HG02973 (cell line): ENCODE results near the gene HS6ST3.

ENCODE experiments used
- ATAC-seq: cut with Tn5 transposase; IDR thresholded peaks from one replicate; pipeline ENCODE4 v1.9.1; 2021; ENCODE audit warnings: moderate library complexity; ENCODE audit not compliant: unreplicated experiment

HS6ST3 gene

DNA sequence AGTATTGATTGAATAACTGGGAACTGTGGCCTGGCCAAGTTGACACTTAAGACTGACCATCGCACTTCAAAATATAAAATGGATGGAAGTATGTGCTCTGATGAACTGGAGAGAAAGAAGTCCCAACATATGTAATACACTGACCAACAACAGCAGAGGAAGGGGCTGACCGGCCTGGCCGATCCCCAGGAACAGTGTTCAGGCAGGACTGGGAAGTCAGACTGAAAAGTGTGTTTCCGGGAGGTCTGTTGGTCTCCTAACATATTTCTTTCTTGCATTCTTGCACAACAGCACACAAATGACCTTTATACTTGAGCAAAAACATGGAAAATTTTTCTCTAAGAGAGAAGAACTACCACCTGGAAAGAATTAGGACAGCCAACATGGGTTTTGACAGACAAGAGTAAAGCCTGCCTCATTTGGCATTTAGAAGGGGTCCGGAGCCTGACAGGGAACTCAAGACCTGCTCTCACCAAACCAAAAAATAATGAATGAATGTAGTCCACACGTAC is 606.5 kb downstream of the HS6ST3 start:
- ATAC-seq, result no peak

GRCh38 chr13:96700657-96701056 is 610.8 kb downstream of the HS6ST3 start:
- ATAC-seq, result no peak

DNA sequence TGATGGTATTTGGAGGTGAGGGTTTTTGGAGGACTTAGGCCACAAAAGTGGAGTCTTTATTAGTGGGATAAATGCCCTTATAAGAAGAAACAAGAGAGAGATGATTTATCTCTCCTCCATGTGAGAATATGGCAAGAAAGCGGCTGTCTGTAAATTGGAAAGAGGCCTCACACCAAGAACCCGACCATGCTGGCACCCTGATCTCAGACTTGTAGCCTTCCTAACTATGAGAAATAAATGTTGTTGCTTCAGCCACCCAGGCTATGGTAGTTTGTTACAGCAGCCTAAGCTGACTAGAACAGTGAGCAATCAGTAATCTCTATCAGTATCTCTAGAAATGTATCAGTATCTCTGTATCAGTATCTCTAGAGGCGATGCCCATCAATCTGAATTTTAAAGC is 617.2 kb downstream of the HS6ST3 start:
- ATAC-seq, result no peak

GRCh38 chr13:96710166-96710862 is 620.4 kb downstream of the HS6ST3 start:
- ATAC-seq, result no peak

DNA sequence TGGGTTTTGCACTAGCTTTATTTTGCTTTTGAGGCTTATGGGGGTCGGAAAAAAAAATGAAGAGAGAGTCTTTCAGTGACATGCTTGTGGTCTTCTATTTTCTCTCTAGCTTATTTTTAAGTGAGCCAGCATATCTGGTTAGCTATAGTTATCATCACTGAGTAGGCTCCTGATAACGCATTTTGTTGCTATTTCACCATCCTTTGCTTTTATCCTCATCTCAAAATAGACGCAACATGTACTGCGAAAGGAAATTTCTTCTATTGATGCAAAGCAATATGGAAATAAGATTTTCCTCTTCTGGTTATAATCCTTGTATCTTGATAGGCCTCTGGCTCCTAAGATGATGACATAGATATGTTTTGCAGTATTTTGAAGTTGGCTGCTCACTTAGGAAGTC is 630.5 kb downstream of the HS6ST3 start:
- ATAC-seq, result no peak

GRCh38 chr13:96726651-96727050 is 636.7 kb downstream of the HS6ST3 start:
- ATAC-seq, result no peak

GRCh38 chr13:96728463-96728862 is 638.6 kb downstream of the HS6ST3 start:
- ATAC-seq, result no peak

DNA sequence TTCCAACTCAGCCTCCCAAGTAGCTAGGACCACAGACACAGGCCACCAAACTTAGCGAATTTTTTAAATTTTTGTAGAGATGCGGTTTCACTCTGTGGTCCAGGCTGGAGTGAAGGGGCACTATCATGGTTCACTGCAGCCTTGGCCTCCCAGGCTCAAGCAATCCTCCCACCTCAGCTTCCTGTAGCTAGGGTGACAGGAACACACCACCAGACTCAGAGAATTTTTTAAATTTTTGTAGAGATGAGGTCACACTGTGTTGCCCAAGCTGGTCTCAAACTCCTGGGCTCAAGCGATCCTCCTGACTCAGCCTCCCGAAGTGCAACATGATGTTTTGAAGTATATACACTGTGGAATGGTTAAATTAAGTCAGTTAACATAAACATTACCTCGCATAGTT is 640.8 kb downstream of the HS6ST3 start:
- ATAC-seq, result no peak

- no peak for ATAC-seq
Measured at GRCh38 chr13:96734499-96734898, 644.6 kb downstream of the HS6ST3 start.

DNA sequence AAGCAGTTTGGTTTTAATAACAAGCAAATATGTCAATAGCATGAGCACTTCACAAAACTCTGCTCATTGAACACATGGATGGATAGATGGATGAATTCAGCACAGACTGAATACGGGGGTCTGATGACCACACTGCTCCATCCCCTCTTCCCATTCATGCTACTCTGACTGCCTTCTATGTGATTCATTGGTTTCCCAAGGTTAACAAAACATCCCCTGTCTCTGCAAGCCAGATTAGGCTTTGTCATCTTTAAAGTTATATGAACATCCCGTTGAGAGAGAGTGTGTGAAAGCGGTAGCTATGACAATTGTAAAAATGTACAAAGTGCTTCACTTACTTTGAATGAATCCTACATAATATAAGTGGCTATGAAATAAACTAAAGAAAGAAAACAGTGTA is 651.9 kb downstream of the HS6ST3 start:
- ATAC-seq, result no peak

- no peak for ATAC-seq
Measured at GRCh38 chr13:96743296-96744089, 653.6 kb downstream of the HS6ST3 start.

DNA sequence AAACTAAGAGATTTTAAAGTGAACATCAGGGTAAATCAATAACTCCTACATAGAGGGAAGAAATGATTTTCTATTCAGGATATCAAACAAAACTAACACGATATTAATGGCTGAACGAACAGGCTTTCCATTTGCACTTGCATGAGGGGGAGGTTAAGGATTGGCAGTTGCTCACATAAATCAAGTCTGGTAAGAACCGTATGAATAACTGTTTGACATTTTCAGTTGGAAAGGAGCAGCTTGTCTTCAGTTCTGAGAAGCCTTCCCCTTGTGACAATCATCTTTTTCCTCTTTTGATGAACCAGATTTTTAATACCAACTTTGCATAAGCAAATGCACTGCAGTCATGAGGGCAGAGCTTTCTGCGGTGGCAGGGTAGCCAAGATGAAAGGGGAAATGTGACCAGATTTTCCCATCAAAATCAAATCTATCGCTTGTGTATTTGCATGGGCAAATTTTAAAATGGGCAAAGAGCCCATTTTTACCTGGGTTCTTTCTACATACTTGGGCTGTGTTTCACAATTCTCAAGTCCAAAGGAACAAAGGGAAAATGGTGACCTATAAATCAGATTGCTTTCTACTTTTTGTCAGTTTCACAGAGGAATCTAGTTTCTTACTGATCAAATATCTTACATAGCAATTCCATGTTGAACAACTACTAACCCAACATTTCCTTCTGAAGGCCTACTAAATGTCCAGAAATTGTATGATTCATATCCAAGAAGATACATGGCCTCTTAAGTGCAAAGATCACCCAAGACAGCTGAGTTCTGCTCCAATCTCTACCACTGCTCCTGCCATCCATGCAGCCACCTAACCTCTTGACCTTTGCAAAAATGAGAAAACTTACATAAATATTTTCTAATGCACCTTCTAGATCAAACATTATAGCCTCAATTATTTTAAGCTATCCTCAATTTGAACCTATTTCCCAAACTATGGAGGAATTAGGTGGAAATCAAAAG is 654.7 kb downstream of the HS6ST3 start:
- ATAC-seq, result no peak

- no peak for ATAC-seq
Measured at GRCh38 chr13:96746886-96747285, 657.0 kb downstream of the HS6ST3 start.

DNA sequence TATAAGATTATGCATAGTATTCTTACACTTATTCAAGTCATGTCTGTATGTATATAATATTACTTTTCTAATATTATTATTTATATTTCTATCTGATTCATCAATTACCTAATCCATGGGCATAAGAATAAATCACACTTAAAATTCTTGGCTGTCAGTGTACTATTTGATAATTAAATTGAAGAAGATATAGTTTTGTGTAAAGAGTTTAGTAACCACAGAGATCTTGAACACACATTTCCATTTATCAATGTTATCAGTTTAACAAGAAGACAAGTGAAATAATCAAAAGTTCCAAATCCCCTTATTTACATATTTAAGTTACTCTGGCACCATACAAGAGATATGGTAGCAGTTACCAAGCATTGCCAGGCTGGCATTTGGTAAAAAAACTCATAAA is 659.9 kb downstream of the HS6ST3 start:
- ATAC-seq, result no peak

GRCh38 chr13:96751089-96751488 is 661.2 kb downstream of the HS6ST3 start:
- ATAC-seq, result no peak

DNA sequence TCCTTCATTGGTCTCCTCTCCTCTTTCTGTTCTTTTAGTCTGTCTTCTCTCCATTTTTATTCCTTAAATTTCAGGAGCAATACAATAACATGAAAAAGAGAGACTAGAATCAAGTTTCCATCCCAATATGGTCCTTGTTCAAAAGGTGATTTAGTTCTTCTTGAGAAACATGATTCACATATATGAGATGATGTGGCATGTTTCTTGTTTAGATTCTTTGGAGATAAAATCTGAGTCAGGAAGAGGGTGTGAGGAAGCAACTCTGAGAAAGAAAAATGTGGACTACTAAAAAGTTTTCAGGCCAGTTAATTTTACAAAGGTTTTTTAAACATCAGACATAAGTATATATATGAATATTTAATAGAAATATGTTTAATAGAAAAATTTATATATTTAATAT is 673.0 kb downstream of the HS6ST3 start:
- no peak for ATAC-seq

DNA sequence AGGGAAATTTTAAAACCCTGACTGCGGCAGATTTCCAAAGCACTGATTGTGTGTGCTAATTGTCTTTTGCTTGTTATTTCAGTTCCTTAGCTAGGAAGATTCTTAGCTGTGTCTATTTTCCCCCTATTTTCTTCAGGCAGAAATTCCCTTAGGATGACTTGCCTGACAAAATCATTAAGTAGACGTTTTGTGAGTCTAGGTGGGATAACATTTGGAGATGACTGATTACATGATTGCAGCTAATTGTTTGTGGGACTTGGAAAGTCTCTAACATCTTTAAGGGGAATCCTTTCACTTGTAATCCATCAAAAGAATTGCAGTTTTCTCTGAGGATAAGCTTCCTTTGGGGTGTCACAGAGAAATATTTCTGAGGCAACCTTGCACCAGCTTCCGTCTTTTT is 676.4 kb downstream of the HS6ST3 start:
- ATAC-seq, result no peak

DNA sequence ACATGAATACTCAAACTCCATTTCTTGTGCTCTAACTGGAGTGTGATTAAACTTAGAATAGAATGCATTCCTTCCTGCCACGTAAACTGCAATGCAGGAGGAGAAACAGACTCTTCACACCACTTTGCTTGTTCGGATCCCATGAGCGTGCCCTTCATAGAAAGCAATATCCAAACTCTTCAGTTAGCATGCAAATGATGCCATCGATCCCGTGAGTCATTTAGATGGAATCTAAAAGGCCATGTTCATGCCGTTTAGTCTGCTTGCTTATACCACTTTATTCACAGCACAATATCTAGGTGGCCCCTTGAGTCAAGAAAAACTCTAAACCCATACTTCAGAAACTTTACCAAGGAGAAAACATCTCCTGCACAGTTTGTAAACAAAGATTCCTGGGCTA is 678.6 kb downstream of the HS6ST3 start:
- no peak for ATAC-seq

DNA sequence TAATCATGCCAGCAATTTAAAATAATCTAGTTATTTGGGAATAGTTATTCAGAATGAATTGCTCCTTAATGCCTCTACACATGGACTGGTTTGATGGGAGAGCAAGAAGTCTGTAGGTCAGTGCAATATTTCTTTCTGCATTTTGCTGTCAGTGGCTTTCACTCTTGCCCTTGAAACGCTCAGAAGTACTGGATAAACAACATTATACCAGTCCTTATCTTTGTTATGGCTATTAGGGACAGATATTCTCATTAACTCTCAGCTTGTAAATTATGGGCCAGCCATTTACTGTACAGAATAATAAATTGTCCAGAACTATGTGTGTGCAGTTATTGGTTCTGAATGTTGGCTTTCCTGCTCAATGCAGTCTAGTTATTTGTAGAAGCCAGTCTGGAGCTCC is 680.0 kb downstream of the HS6ST3 start:
- no peak for ATAC-seq

DNA sequence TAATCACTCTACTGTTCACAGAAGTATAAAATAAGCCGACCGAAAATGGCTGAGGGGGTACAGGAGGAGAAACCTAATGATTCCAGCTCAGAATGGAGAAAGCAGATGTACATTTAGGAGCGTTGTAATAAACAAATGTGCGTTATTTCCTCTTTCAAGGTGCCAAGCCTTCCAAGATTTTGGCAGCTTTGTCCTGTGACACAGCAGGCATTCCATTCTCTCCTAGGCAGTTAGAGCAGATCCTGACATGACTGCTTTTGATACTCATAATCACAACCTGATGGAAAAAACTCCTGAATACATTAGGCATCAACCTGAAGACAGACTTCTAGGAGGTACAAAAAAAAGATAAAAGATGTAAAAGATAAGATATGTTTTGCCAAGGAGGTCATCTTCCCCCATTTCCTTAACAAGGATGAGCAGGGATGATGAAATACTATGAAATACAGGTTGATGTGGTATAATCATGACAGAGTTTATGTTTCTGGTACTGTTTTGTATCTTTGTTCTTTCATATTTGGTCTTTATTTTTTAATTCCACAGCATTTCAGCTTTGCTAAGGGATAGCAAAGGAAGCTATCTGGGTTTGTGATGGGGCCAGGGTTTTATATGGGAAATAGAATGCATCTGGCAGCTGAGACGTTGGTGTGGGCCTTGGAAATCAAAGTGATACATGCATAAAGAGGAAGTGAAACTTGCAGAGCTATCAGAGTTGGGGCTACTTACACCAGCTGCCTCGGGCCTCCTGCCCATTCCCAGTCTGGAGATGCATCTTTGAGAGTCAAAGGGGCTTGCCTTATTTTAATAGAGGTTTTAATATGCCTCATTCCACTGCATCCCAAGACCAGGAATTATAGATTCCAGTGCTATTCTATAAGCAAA is 681.8 kb downstream of the HS6ST3 start:
- peak; percentile 88 for ATAC-seq
